NCI-H82 (cell line): ENCODE measurements around the gene INHBC.

Experiments
- DNase-seq: peaks from one replicate; lab custom pipeline; 2025; lab: John Stamatoyannopoulos, UW

The INHBC gene

DNA sequence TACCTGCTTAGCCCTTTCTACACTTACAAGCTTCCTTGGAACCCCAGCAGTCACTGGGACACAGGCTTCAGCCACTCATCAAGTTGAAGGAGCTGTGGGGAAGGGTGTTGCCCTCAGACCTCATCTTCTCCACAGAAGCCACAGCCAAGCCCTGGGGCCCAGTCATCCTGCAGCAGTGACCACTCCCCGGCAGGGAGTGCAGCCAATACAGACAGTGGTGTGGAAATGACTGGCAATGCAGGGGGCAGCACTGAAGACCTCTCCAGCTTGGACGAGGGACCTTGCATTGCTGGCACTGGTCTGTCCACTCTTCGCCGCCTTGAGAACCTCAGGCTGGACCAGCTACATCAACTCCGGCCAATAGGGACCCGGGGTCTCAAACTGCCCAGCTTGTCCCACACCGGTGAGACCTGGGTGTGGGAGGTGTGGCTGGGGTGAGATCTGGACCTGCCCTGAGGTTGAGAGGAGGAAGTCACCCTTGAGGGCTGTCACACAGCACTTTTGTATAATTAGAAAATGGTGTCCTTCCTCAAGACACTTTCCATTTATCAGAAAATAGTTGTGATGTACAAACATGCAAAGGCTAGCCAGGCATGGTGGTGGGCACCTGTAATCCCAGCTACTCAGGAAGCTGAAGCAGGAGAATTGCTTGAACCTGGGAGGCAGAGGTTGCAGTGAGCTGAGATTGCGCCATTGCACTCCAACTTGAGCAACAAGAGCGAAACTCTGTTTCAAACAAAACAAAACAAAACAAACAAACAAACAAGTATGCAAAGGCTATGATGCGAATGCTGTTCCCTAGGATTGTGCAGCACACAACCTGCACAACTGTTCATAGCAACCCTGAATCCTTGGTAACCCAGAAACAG lies 34.9 kb downstream of the INHBC start:
- no peak for DNase-seq

DNA sequence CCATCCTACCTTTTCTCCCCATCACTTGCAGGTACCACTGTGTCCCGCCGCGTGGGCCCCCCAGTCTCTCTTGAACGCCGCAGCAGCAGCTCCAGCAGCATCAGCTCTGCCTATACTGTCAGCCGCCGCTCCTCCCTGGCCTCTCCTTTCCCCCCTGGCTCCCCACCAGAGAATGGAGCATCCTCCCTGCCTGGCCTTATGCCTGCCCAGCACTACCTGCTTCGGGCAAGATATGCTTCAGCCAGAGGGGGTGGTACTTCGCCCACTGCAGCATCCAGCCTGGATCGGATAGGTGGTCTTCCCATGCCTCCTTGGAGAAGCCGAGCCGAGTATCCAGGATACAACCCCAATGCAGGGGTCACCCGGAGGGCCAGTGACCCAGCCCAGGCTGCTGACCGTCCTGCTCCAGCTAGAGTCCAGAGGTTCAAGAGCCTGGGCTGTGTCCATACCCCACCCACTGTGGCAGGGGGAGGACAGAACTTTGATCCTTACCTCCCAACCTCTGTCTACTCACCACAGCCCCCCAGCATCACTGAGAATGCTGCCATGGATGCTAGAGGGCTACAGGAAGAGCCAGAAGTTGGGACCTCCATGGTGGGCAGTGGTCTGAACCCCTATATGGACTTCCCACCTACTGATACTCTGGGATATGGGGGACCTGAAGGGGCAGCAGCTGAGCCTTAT lies 35.8 kb downstream of the INHBC start:
- DNase-seq, result no peak

DNA sequence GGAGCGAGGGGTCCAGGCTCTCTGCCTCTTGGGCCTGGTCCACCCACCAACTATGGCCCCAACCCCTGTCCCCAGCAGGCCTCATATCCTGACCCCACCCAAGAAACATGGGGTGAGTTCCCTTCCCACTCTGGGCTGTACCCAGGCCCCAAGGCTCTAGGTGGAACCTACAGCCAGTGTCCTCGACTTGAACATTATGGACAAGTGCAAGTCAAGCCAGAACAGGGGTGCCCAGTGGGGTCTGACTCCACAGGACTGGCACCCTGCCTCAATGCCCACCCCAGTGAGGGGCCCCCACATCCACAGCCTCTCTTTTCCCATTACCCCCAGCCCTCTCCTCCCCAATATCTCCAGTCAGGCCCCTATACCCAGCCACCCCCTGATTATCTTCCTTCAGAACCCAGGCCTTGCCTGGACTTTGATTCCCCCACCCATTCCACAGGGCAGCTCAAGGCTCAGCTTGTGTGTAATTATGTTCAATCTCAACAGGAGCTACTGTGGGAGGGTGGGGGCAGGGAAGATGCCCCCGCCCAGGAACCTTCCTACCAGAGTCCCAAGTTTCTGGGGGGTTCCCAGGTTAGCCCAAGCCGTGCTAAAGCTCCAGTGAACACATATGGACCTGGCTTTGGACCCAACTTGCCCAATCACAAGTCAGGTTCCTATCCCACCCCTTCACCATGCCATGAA lies 36.5 kb downstream of the INHBC start:
- no peak for DNase-seq

DNA sequence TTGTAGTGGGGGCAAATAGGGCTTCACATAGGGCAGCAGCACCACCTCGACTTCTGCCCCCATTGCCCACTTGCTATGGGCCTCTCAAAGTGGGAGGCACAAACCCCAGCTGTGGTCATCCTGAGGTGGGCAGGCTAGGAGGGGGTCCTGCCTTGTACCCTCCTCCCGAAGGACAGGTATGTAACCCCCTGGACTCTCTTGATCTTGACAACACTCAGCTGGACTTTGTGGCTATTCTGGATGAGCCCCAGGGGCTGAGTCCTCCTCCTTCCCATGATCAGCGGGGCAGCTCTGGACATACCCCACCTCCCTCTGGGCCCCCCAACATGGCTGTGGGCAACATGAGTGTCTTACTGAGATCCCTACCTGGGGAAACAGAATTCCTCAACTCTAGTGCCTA lies 37.1 kb downstream of the INHBC start:
- DNase-seq, result no peak

DNA sequence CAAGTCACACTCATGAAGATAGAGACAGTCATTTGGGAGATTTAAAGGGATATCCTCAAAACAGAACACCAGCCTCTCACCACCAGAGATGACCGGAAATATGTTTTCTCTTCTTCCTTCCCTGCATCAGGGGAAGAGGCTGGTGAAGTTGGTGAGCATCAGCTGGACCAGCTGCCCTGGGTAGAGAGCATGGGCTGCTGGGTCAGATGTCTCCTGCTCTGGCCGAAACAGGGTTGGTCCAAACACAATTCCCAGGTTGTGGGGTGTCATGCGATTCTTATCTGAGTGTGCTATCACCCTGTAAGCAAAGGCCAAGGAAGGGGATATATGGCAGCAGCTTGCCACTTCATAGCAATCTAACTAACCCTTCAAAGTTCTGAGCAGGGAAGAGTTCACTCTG lies 37.8 kb downstream of the INHBC start:
- no peak for DNase-seq

DNA sequence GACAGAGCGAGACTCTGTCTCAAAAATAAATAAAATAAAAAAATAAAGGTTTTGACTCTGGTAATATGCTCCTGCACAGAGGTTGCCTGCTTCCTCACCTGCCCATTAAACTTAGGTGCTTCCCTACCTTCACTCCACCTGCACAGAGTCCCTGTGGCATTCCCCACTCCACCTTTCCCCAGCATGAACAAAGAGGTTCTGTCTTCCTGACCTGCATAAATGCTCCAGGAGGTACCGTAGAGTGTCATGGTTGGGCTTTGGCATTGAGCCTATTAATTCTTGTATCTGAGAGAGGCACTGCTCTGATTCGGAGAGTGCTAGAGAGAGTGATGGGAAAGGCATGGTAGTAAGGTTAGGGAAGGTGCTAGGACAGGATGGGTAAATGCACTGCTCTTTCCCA lies 38.8 kb downstream of the INHBC start:
- no peak for DNase-seq

DNA sequence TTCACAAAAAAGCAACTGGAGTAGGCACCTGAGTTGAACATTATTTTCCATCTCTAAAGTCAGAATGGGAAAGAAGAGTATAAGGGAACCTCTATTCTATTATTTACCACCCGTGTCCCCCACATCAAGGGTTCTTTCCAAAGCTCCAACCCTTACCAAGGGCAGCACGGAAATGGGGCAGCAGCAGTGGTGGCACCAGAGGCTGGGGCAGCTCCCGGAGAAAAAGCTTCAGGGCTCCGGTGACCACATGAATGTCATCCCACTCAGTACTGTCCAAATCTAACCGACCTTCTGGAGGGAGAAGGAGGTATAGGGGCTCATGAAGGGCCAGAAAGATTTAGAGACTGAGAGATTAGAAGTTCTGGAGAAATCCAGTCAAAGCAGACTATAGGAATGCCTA lies 39.3 kb downstream of the INHBC start:
- no peak for DNase-seq

DNA sequence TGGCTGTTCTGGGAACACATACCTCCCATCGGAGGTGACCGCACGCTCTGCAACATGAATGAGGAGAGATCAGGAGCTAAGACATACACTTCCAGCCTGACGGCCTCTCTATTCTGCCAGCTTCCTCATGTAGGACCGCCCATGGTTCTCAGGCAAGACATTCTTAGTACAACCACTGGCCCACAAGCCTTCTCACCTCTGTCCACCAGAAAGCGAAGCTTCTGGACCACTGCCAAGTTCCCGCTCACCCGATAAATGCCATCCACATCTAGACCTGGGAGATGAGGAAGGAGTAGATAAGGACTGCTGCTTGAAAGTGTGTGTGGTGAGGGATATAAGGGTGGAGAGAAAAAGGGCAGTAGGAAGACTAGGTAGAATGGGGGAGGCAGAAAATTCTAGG lies 39.8 kb downstream of the INHBC start:
- DNase-seq, result no peak

DNA sequence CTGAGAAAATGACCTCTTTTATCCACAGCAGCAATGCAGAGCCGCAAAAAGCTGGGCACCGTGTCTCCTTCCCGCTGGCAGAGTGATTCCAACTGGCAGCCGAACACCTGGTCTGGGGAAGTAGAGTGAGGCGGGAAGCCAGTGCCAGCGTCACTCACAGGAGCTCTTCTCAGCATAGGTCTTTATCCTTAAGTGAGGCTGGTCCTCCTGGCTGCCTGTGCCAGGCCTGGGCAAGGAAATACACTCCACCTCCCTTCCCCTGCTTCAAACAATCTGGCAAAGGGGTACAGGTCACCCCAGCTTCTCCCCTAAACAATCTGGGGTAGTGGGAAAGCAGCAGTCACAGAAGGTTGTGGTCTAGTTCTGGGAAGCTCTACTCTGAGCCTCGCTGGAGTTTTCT lies 40.3 kb downstream of the INHBC start:
- DNase-seq, result no peak

DNA sequence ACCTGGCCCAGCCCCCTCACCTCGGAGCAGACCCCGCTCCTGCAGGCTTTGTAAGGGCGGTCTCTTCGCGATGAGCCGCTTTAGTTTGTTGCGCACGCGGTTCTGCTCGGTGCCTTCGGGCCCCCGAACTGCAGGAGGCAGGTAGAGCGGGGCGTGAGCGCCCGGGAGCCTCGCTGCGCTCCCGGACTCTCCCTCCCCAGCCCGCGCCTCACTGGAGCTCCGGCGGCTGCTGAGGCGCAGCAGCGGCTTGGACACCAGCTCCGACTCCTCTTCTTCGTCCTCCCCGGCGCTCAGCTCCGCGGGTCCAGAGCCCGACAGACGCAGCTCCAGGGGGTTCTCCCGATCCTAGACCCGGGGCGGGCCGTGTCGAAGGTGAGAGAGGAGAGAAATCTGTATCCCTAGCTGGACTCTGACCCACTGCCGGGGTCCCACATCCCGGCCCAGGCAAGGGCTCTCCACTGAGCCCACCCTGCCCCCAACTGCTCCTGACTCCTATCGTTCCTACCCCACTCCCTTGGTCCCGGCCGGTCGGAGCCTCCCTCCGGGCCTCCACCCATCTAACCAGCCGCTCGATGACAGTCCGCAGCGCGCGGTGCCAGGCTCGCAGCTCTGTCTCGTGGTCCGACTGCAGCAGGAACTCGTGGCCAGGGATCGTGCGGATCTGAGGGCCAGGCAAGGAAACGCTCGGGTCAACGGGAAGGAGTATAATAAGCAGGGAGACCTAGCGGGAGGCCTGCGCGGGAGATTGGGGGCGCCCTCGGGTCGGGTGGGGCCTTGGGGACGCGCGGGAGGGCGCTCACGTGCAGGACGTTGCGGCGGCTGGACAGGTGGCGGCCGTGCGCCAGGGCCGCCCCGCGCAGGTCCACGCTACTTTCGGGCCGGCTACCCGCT lies 40.9 kb downstream of the INHBC start:
- DNase-seq, result no peak

DNA sequence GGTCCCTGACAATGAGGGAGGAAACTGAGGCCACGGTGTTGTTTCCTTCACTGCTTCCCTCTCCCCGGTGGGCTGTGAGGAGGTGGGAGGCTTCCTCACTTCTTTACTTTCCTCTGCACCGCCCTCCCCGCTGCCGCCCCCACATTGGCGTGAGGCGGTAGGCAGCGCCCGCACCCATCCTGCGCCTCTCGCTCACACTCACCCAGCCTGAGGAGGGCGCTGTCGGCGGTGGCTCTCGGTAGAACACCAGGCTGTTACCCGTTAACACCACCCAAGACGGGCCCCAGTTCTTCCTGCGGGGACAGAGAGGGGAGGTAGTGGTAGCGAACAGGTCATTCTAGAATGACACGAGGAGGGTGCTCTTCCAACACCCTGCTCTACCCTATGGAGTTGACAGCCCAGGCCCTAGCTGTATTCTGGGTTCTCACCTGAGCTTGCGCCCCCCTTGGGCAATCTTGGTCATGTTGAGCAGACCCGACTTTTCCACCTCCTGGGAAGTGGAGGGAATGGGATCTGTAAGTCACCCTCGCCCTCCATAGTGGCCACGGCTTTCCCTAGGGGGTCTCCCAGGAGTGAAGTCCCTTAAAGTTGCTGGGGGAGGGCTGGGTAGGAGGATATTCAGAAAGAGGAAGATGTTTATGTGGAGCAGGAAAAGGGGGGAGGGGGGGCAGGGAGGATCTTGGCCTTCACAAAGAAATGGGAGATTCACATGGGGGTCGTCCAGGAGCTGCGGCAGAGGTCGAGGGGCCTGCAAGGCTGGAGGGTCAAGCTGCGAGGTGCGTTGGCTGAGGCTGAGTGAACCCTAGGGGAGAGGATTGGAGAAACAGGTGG lies 41.8 kb downstream of the INHBC start:
- no peak for DNase-seq

DNA sequence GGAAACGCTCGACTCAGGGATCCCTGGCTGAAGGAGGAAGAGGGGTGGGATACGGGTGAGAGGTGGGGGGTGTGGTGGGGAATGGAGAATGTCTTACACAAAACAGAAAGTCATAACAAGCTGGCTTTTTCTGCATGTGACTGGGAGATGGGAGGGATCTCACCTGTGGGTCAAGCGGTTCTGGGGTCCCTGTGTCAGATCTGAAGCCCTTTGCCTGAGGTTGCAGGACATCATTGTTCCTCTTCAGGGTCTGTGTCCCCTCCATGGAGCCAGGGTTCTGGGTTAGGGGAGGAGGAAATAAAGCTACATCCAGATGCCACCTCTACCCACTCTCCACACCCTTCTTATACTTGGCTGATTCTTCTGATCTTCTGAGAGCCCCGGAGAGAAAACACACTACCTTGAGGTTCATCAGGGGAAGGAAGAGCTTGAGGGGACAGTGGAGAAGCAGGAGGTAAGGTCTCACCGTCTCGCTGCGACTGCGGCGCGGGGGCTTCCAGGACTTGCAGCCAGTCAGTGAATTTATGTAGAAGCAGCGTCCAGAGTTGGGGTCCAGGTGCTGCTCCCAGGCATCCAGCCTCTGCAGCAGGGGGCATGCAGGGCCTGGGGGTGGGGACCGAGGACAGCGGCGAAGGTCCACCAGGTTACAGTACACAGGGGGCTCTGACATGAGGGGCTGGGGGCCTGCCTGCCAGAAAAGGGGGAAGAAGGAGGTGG lies 42.6 kb downstream of the INHBC start:
- DNase-seq, result no peak

DNA sequence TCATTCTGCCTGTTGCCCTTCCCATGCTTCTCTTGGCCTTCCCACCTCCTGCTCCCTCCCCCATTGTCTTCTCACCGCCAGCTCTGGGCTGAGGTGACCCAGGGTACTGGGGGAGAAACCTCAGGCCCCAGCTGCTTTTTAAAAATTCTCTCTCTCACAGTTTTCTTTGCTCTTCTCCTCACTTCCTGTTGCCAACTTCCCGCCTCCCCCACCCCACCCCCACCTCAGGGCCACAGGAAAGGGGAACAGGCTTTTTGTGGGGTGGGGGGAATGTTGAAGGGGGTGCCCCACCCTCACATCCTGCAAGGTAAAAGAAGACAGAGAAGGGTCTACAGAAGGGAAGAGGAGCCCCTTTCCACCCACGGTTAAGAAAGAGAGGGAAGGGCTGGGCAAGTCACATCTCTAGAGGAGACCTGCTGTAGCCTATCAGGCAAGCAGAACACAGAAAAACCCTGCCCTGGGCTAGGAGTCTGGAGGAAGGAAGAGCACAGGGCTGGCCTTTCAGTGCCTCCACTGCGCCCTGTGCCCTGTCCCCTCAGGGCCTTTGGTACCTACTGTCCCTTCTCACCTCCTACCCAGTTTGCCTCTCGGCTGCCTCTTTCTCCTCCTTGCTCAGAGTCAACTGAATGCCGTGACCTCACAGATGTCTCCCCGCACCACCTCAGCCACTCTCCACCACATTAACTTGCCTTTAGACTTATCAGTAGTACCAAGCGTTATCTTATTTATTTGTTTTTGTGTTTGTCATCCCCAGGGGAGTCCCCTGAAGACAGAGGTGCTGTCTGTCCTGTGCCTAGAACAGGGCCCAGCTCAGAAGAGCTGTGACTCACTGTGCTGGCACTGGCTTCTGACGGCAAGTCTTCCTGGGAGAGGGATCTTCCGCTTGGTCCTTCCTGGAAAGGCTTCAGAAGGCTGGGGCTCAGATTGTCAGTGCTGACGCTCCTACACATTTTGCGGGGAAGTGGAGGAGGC lies 43.4 kb downstream of the INHBC start:
- no peak for DNase-seq

DNA sequence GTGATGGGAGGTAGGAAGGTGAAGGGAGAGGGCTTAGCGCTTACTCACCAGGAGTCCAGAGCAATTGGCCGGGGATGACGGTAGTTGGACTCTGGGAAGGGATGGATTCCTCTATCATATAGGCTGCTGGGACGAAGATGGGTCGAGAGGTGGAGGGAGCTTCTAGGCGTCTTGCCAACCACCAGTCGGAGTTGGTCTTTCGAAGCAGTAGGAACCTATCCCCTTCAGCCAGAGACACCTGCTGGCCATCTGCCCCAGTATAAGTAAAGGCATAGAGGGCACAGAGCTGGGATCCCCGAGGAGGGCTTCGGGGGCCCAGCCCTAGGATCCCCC lies 44.4 kb downstream of the INHBC start:
- DNase-seq, result no peak

DNA sequence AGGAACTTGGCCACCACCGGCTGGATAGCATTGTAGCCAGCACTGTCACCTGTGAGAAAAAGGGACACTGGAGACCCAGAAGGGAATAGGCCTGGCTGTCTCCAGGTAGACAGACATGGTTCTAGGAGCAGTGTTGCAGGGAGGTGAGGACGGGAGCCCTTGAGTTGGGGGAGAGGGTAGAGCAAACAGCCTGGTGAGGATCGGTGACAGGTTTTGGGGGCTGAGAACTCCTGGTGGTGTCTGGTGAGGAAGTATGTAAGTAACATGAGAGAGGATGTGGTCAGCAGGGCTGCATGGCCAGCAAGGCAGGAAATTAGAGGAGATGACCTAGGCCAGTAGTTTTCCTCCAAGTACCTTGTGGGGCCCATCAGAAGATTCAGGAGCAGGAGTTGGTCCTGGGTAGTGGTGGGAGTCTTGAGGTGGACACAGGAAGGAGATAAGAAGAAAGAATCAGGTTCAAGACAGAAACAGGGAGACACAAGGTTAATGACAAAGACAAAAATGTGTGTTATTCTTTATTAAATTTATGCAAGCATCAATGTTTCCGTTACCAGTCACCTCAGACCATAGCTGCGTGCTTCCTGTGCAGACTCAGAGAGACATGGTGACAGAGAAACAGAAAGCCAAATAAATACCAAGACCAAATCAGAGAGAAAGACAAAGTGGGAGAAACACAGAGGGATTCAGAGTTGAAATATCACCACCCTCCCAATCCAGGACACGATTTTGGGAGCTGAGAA lies 45.0 kb downstream of the INHBC start, which contains the start of gene ARHGAP9:
Gene ARHGAP9, minus strand, starts transcription at position 491 of the 740 bp plus-strand sequence. Its CDS starts 460 bp downstream, at position 31.
- no peak for DNase-seq

DNA sequence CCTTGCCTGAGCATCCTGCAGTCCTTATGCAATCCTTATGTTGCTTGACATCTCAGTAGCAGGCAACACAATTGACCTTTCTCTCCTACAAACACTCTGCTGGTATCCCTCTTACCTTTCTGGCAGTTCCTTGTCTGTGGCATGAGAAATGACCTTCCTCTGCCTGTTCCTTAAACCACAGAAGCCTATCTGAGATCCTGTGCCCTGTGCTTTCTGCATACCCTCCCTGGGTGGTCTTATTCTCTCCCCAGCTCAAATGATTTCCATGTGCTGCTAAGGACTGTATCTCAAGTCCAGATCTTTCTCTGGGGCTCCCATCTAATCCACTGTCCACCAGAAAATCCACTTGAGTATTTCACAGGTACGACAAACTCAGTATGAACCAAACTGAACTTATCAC lies 47.1 kb downstream of the INHBC start:
- DNase-seq, result no peak

DNA sequence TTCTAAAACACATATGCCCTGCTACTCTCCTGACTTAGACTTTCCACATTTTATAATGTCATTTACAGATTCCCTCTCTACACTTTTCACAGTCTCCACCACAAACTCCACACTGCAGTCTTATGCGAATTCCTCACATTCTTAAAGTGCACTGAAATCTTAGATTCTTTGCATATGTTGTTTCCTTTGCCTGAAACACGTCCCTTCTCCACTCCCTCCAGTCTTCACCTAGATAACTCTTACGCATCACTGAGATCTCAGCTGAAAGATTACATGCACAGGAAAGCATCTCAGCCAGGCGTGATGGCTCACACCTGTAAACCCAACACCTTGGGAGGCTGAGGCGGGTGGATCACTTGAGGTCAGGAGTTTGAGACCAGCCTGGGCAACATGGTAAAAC lies 48.9 kb downstream of the INHBC start:
- no peak for DNase-seq

DNA sequence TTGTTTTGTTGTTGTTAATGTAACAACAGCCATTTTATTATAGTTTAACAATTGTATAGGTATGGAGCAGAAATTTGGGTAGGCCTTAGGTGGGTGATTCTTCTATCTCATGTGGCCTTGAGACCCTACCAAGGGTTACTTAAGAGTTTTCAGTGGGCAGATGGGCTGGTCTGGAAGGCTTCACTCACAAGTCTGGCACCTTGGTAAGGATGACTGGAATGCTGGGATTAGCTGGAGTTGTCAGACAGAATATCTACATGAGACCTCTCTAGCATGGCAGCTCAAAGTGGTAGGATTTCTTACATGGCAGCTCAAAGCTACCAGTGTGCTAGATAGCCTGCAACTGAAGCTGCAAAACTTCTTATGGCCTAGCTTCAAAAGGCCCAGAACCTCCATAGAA lies 51.1 kb downstream of the INHBC start:
- DNase-seq, result peak; percentile 32
